ENCODE data around the gene AGAP9.
"Not testable (repeated sequence)": the region's sequence is repeated elsewhere in the genome, so short reads cannot be mapped to it uniquely, and the experiment has no call there.

The AGAP9 gene

DNA sequence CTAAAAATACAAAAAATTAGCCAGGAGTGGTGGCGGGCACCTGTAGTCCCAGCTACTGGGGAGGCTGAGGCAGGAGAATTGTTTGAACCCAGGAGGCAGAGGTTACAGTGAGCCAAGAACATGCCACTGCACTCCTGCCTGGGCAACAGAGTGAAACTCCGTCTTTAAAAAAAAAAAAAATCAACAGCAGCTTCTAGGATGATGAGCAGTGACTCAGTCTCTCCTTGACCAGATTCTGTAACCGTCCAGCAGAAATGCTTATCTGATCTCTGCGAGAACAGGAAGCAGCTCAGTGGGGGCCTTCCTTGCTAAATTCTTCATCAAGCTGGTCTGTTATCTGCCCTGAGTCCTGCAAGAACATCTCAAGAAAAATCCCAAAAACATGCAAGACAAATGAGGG is 37.5 kb downstream of the AGAP9 start:
- not testable (repeated sequence) for DNase-seq (ENCODE audit: low spot score)

DNA sequence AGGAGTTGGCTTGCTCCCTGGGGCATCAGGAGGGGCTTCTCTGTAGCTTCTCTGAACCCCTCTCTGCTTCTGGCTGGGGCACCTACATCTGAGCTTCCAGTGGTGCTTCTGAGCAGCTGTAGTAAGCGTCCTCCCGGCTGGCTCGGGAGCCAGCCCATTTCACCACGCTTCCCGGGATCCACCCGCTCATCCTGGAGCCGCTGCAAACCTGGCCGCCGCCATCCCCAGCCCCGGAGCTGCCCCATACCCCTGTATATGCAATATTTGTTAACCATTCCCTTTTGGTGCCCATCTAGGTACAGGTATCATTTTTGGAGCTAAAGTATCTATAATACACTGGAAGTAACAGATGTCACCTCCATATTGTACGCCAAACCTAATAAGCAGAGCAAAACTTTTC is 38.7 kb downstream of the AGAP9 start:
- DNase-seq (ENCODE audit: low spot score) = not testable (repeated sequence)

DNA sequence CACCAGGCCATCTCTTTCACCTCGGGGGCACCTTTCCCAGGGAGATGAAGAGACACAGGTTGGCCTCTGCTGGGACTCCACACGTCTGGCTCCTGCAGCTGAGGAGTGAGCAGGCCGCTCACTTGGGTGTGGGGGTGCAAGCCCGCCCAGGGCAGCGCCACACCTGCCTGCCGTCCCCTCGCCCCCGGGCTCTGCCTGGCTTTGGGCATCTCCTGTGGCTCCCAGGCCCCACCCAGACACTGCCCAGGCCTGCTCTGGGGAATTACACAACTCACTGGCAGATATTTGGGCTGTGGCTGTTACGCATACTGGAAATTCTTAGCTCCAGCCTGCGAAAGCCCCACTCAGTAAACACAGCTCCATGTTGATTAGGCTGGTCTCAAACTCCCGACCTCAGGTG is 39.5 kb downstream of the AGAP9 start, which contains the start of gene ANXA8:
ANXA8 (minus strand) TSS at position 193 of the 400 bp plus-strand sequence; CDS start at position 11, 182 bp downstream.
- DNase-seq (ENCODE audit: low spot score) = not testable (repeated sequence)

DNA sequence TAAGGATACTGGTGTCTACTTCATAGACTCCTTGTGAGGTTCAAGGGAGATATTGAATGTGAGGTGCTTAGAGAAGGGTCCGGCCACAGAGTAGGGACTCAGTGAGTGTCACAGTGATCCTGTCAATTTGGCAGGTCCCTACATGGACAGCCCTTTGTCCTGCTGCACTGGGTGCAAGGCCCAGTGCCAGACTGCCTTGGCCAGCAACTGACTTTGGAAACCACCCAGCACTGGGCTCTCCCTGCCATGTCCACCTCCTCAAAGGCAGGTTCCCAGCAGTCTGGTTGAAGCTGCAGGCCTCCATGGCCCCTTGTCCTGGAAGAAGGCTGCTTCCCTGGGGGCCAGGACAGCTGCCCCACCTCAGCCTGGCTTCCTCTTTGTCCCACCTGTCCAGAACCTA is 41.1 kb downstream of the AGAP9 start:
- DNase-seq (ENCODE audit: low spot score) = not testable (repeated sequence)

DNA sequence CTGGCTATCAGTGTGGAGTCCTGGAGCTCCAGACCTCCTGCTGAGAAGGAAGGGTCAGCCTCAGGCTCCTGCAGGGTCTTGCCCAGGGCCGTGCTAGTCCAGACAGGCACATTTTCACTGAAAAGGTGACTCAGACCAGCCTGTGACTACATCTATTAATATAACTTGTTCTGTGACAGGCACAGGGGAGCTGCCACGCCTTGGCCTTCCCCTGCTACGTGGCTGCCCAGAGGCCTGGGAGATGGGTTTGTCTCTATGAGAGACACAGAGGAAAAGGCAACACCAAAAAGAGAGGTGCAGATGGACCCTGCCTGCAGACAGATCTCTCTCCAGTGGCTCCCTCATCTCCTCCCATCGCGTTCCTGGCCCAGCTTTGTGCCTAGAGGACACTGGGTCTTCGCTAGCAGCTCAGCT is 41.7 kb downstream of the AGAP9 start:
- DNase-seq (ENCODE audit: low spot score) = not testable (repeated sequence)

DNA sequence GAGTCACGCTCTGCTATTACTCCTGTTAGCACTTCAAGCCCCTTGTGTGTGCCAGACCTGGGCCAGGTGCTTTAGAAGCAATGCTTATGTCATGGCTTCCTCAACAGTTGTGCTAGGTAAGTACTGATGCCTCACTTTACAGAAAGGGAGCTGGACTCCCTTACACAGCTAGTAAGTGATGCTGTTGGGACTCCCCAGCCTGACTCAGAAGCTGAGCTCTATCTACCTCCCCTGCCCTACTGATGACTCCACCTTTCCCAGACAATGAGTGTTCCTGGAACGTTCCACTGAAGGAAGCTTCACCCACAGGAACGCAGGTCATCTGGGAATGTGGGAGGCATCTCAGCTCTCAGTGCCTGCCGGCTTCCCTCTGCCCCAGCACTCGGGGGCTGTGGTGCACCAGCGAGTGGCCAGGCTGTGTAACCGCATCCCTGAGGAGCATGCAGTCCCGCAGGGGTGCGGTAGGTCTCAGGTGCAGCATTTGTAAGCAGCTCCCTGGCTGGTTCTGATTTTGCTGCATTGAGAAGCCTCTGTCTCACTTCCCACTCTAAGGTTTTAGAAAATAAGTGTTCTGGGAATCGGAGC is 42.2 kb downstream of the AGAP9 start:
- not testable (repeated sequence) for DNase-seq (ENCODE audit: low spot score)

DNA sequence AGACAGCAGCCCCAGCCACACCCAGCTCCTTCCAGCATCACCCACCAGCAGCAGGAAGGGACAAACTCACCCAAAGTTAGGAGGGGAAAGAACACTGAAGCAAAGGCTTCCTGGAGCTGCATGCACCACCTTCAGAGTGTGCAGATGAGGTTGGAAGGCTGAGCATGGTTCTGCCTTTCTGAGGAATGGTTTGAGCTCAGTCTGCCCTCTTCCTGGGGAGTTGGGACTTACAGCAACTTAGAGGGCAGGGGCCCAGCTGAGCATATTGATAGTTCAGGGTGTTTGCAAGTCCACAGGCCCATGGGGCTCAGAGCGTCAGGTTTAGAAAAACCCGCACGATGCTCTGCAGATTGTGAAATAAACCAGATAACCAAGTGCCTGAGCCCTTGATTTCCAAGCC is 43.3 kb downstream of the AGAP9 start:
- not testable (repeated sequence) for DNase-seq (ENCODE audit: low spot score)

DNA sequence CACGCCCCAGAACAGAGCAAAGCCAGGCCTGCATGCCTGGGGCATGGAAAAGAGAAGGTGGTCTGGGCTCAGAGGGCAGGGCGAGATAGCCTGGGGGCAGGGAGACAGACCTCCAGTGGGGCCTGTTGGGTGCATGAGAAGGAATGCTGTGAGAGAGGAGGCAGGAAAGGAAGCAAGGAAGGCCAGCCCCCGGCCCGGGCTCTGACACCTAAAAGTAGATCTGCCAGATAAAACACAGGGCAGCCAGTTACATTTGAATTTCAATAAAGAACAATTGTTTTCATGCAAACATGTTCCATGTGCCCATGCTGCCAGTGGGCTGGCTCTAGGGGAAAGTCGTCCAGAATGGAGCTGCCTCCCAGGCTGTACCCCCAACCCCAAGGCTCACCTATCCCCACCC is 45.3 kb downstream of the AGAP9 start:
- not testable (repeated sequence) for DNase-seq (ENCODE audit: low spot score)

DNA sequence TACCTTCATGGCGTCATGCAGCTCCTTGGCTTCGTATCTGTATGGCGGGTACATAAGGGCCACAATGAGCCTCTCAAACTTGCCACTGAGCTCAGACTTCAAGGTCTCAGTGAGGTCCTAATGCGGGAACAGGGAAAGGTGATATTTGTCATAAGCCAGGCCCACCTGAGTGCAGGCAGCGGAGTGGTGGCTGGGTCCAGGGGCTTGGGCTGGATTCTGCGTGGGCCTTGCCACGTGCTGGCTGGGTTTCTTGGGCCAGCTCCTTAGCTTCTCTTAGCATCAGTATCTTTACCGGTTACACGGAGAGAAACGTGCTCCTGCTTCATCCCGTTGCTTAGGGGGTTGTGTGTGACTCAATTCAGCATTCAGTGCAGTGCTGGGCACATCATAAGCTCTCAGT is 46.4 kb downstream of the AGAP9 start:
- DNase-seq (ENCODE audit: low spot score) = not testable (repeated sequence)

DNA sequence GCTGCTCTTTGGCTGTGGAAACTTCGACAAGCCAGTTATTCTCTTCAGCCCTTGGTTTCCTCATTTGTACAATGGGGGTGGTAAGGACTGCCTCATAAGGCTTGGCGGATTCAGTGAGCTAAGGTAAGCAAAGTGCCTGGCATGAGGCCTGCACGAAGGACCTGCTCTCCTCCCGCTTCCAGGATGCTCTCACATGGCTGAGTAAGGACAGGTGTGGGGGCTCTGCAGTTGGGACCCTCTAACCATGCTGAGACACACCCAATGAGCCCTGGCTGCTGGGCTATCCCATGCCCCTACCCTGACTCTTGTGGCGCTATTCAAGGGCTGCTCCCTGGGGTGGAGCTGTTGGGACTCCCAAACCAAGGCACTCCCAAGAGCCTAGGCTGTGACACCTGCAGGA is 48.3 kb downstream of the AGAP9 start:
- not testable (repeated sequence) for DNase-seq (ENCODE audit: low spot score)

DNA sequence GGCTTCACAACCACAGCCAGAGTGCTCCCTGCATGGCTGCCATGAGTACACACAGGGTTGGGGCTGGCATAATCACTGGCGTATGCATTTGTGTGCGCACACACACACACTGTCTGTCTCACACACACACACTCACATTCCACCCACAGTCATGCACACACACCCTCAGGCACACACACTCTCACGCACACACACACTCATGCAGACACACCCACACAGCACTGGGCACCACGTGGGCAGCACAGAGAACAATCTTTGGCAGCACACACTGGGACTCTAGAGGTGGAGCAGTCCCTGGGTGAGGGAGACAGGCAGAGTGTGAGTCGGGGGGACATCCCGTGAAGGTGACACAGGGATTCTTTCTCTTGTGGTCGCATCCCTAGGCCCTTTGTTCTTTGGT is 49.9 kb downstream of the AGAP9 start:
- DNase-seq (ENCODE audit: low spot score) = not testable (repeated sequence)

DNA sequence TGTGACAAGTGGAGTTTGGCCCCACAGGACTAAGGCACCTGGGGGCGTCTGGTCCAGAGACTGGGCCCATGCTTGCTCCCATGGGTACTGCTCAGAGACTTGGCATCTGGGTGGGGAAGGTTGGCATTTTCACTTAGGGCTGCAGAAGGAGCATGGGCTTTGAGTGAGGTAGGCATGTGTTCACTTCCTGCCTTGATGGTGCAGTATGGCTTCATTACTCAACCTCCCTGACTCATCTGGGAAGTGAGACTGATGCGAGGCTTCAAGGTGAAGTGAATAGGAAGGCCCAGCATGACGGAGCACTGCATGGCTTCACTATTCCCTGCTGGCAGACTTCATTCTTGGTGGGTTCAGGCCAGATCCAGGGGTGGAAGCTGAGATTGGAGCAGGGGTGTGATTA is 50.8 kb downstream of the AGAP9 start:
- DNase-seq (ENCODE audit: low spot score) = not testable (repeated sequence)

DNA sequence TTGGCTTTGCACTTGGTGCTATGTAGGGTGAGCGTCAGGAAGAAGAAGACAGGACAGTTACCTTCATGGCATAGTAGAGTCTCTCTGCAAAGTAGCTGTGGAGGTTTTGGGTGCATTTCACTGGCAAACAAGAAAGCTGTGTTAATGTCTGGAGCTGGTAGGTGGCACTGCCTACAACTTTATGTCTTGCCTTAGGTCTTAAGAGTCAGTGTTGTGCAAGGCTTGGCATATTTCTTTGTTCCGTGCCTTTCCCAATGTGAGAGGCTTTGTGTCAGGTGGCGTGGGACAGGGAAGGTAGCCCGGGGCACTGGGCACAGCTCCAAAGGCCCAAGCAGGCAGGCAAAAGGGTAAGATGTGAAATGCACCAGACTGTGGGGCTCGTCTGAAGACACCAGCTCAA is 51.4 kb downstream of the AGAP9 start:
- DNase-seq (ENCODE audit: low spot score) = not testable (repeated sequence)

DNA sequence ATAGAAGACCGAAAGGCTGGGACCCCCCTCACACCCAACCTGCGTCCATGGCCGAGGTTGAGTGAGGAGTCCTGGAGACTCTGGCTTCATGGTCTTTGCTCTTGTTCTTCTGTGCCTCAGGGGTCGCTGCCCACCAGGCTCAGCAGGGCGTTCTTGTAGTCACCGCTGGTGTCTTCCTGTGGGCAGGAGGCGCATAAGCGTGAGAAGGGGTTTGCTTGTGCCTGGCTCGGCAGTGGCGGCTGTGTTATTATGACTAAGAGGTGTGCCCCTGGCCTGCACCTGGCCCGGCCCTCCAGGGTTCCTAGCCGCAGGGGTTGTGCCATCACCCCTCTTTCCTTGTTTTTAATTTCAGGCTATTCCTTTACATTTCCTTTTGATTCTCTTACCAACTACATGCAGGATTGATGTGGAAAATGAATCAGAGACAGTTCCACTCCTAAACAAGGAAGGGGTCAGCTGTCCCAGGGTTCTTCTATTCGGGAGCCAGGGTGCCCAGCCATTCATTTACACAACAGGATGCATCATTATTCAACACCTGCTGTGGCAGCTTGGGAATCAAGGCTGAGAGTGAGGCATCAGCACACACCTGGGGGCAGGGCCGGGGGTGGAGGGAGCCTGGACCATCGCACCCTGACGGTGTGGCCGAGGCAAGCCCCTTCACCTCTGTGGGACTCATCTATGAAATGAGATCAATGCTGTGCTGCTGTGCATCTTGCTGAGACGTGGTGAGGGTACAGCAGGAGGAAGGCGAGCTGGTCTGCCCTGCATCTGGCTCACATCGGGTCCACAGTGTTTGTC is 54.5 kb downstream of the AGAP9 start:
- not testable (repeated sequence) for DNase-seq (ENCODE audit: low spot score)

DNA sequence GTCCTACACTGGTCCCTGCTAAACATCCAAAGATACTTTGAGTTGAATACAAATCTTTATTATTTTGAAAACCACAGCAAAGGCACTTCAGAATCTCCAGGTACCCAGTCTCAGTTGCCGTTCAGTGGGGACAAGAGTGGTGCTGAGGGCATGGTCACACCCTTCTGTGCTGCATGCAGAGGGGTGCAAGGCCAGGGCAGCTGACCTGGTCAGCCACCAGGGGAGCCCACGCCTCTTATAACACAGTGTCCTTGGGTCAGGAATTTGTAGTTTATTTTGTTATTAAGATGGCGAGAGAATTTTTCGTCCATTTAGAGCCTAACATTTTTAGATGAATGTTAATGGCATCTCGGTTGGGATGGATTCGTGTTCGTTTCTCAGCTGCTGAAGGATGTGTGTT is 55.5 kb downstream of the AGAP9 start:
- not testable (repeated sequence) for DNase-seq (ENCODE audit: low spot score)

DNA sequence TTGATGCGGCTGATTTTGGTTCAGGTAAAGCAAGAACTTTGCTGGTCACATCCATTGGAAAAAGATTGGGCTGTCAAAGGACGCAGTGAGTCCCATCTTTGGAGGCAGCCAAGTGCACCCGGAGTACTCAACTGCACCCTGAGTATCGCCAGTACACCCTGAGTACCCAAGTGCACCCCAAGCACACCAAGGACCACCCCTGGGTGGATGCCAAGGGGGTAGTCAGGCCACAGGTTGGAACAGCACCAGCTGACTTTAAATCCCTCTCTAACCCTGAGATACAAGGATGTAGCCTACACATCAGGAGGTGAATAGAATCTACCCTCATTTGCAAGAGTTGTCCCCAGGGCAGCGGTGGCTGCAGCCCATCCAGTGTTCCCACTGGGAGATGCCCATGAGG is 56.0 kb downstream of the AGAP9 start:
- DNase-seq (ENCODE audit: low spot score) = not testable (repeated sequence)

DNA sequence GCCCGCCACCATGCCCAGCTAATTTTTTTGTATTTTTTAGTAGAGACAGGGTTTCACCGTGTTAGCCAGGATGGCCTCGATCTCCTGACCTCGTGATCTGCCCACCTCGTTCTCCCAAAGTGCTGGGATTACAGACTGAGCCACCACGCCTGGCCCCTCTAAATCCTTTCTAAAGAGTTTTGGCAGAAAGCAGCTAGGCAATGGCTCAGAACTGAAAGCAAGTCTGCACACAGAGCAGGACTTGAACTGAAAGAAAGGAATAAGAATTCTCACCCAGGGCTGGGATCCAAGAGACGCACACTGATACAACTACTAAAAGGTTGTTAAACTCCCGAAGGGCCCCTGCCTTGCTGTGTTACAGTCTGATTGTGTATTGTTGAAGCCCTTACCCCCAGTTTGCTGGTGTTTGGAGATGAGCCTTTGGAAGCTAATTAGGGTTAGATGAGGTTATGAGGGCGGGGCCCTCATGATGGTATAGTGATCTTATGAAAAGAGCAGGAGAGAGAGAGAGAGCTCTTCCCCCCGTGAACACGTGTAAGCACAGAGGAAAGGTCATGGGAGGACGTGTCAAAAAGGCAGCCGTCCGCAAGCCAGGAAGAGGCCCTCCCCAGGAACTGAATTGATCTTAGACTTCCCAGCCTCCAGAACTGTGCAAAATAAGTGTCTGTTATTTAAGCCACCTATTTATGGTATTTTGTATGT is 58.1 kb downstream of the AGAP9 start:
- DNase-seq (ENCODE audit: low spot score) = not testable (repeated sequence)

DNA sequence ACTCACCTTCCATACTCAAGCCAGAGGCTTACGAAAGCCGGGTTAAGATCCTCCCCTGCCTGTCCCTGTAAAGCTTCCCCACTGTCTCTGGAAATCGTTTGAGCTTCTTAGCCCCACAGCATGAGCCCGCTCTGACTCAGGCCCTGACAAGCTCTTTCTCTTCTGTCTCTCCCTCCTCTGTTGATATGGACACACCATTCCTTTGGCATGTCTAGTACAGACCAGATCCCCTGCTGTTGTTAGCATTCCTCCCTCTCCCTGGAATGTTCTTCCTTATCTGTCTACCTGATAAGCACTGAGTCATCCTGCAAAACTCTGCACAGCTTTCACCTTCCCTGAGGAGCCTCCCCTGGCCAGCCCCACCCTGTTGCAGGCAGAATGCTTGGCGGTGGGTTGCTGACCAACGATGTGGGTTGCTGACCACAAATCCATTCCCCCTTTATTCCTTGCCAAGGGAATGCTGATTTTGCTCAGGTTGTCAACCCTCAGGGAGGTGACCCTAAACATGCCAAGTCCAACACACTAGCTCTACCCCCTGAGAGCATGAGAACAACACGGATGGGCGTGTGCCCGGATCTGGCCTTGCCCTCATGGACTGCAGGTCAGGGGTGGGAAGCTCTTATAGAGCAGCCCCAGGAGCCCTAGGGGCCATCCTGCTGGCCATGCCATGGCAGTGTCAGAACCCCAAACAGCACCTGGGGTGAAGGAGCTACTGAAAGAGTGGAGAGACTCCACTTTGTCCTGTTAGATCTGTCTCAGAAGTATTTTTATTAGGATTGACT is 60.7 kb downstream of the AGAP9 start:
- DNase-seq (ENCODE audit: low spot score) = not testable (repeated sequence)

DNA sequence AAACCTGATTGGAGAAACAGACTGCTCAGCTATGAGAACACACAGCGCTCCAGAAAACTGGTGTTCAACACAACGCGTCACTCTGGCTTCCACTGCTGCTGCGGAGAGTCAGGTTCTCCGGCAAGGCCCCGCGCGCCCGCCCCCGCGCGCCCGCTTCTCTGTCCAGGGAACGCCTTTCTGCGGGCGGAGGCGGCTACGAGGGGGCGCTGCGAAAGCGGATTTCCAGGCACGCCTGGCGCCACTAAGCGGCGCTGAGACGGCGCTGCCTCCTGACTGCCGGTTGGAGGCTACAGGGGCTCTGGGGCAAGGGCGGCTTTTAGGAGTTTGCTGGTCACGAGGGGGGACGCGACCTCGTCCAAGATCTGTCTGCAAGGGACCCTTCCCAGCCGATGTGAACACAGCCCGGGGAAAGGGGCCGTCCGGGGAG is 62.2 kb downstream of the AGAP9 start:
- not testable (repeated sequence) for DNase-seq (ENCODE audit: low spot score)

DNA sequence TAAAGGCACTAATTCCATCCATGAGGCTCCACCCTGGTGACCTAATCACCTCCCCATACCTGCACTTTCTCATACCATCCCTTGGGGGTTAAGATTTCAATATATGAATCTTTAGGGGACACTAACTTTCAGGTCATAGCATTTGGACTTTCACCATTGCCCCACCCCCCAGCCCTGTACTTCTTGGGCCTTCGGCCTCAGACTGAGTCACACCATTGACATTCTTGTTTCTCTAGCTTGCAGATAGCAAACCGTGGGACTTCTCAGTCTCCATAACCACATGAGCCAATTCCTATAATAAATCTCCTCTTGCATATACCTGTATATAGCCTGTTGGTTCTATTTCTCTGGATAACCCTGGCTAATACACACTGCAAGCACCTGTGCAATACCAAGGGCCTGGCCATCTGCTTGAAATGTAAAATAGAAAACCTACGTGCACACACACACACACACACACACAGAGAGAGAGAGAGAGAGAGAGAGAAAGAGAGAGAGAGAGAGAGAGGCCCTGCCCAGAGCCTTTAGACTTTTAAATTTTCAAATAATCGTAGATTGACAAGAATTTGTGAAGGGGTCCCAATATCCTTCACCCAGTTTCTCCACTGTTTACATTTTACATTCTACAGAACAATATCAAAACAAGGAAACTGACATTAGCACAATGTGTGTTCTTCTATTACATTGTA is 64.8 kb downstream of the AGAP9 start:
- peak; percentile 81 for DNase-seq (ENCODE audit: low spot score)

DNA sequence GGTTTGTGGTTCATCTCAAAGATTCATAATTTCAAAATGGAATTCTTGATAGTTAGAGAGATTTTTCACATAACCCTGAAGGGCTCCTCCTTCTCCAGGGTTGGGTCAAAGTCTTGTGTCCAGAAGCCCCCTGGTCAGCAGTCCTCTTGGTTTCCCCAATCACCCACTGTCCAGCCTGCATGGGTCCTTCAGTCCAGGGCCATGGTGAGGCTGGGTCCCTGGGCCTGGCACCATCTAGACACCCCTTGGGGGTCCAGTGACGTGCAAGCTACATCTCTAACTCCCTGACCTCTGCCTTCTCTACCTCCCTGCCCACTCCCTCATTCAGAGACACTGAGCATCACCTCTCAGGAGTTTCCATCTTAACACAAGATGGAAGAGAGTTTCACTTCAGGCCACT is 65.6 kb downstream of the AGAP9 start:
- DNase-seq (ENCODE audit: low spot score) = no peak

DNA sequence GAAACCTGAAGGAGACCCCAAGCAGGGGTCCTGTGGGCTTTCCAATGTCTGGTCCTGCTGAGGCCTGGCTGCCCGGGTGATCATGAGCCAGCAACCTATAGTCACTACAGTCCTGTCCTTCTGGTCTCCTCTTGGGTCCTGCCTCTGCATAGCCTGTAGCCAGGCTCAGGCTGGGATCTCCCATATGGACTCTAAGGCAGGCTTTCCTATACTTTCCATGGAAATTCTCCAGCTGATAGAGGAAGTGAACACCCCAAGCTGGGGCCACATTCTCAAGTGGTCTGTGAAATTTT is 66.0 kb downstream of the AGAP9 start:
- DNase-seq (ENCODE audit: low spot score) = no peak

All from hepatic stellate cell (primary cell).